GM12874 (cell line): ENCODE data around the gene ANKRD10.

Experiments
- TF ChIP-seq, protein P1 (sequence below): IDR thresholded peaks from 2 replicates; pipeline ENCODE4 v1.5.1; 2011; ENCODE audit warnings: low read depth, mild to moderate bottlenecking, control low read depth, low read length, moderate library complexity; ENCODE audit not compliant: insufficient read depth

ANKRD10 gene

GRCh38 chr13:110867380-110867779, 47.5 kb downstream of the ANKRD10 start:
- TF ChIP-seq, protein P1, sequence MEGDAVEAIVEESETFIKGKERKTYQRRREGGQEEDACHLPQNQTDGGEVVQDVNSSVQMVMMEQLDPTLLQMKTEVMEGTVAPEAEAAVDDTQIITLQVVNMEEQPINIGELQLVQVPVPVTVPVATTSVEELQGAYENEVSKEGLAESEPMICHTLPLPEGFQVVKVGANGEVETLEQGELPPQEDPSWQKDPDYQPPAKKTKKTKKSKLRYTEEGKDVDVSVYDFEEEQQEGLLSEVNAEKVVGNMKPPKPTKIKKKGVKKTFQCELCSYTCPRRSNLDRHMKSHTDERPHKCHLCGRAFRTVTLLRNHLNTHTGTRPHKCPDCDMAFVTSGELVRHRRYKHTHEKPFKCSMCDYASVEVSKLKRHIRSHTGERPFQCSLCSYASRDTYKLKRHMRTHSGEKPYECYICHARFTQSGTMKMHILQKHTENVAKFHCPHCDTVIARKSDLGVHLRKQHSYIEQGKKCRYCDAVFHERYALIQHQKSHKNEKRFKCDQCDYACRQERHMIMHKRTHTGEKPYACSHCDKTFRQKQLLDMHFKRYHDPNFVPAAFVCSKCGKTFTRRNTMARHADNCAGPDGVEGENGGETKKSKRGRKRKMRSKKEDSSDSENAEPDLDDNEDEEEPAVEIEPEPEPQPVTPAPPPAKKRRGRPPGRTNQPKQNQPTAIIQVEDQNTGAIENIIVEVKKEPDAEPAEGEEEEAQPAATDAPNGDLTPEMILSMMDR, result no peak

DNA sequence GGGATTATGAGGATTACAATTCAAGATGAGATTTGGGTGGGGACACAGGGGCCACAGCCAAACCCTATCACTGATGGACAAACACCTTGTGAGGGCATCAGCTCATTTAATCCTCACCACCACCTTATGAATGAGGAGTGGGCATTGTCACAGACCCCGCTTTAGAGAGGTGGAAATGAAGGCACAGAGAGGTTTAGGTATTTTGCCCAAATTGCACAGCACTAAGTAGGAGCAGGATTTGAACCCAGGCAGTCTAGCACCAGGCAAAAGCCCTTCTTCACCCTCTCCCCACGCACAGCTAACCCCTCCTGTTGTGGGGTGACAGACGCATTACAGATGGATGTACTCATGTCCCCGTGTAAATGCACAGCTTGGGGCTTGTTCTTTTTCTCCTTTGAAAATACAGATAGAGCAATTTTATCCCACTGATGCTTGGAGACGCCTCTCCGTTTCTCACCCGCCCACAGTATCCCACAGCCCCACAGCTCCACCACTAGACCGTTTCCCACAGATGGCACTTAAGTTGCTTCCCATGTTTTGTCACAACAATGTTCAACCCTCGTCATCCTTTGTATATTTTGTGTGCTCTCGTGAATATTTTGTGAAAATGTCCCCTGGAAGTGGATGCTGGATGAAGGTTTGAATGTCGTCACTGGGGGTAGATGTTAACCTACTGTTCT, 48.2 kb downstream of the ANKRD10 start:
- TF ChIP-seq, protein P1, result no peak

DNA sequence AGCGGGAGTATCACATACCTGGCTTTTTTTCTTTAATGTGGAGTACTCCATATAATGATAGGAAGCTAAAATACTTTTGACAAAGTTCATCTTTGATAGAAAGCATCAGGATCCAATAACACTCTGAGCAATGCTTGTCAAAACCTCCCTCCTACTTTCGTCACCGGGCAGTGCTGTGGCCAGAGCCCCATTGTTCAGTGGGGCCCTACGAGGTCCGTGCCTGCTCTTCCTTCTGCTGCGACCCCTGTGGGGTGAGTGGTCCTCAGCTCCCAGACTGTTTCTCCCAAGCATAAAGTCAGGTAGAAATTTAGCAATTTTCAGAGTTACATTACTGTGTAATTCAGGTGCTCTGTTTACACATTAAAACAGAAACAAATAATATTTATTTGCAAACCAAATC, 51.2 kb downstream of the ANKRD10 start:
- TF ChIP-seq, protein P1, result no peak

DNA sequence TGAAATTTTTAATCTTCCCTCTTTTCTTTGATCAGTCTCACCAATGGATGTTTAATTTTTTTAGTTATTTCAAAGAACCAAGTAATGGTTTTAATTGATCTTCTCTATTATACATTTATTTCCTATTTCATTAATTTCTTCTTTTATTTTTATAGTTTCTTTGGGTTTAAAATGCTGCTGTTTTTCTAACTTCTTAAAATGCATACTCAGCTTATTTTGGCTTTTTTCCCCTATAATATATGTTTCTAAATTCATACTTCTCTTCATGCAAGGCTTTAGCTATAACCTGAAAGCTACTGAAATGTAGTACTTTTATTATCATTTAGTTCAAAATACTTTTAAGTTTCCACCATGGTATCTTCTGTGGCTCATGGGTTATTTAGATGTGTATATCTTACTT, 53.9 kb downstream of the ANKRD10 start:
- TF ChIP-seq, protein P1, result no peak

DNA sequence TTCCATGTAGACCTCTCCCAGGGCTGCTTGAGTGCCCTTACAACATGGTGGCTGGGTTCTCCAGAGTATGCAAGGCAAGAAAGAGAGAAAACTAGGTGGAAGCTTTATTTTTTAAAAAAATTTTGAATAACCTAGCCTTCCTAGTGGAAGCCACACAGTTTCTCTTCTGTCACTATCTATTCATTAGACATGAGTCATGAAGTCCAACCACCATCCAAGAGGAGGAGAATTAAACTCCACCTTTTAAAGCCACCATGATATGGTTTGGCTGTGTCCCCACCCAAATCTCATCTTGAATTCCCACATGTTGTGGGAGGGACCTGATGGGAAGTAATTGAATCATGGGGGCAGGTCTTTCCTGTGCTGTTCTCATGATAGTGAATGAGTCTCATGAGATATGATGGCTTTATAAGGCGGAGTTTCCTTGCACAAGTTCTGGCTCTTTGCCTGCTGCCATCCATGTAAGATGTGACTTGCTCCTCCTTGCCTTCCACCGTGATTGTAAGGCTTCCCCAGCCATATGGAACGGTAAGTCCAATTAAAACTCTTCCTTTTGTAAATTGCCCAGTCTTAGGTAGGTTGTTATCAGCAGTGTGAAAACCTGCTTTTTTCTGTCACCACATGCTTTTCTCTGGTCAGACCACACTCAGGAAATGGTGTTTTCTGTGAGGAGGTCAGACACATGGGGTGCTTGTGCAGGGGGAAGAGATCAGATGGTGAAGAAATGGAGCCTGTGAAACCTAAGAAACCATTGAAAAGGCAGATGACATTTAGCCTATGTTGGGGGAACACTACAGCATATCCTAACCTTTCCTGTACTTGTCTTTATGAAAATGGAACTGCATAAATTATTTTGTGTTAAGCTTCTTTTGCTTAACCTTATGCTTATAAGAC, 57.7 kb downstream of the ANKRD10 start:
- TF ChIP-seq, protein P1, result no peak

GRCh38 chr13:110855363-110855762, 59.5 kb downstream of the ANKRD10 start:
- TF ChIP-seq, protein P1, result no peak

DNA sequence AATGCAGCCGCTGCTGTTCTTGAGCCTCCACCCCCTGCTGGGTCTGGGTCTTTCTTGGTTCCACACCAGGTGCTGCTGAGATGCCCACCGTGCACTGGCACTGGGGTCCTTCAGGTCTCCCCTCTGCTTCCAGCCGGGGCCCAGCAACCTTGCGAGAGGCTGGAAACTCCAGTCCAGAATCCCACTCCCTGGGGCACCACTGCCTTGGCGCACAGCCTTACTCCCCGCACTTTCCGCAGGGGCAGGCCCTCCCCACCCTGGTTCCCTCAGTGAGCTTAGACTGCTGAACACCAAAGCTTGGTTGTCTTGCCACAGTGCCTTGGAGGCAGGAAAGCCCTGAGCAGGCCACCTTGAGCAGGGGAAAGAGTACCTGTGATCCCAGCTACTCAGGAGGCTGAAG, 60.0 kb downstream of the ANKRD10 start:
- TF ChIP-seq, protein P1, result no peak
